WTC11 (cell line): ENCODE data around the gene PLPPR3. TPM values are rescaled to one million over a fixed set of nuclear protein-coding genes. Genes with fewer than 3 reads are reported as not detected.

Experiments
- ATAC-seq: fragments of 200-7000 bp; cut with Tn5 transposase; 2 replicates; pipeline ENCODE4 v1.10.0; 2021; ENCODE audit warnings: mild to moderate bottlenecking, moderate library complexity
- CTCF ChIA-PET: fragments of 300-600 bp; sonication (Branson Sonifier 250); formaldehyde crosslinking; loops from one replicate; lab custom pipeline; 2021; ENCODE audit warnings: antibody characterized with exemption; lab: Charles Lee
- POLR2A ChIA-PET: fragments of 350-600 bp; sonication (Branson Sonifier 250); formaldehyde crosslinking; loops from one replicate; lab custom pipeline; 2021; ENCODE audit warnings: antibody characterized with exemption; lab: Charles Lee
- DNase-seq: peaks from one replicate; pipeline ENCODE4 v3.0.0; 2021; ENCODE audit warnings: low spot score
- H3K27ac Mint-ChIP-seq: 2 replicates; pipeline ENCODE4 v1.8.0; 2021; ENCODE audit warnings: mixed read lengths
- H3K27me3 Mint-ChIP-seq: 2 replicates; pipeline ENCODE4 v1.8.0; 2021; ENCODE audit warnings: low read depth, mild to moderate bottlenecking, moderate library complexity, mixed read lengths
- H3K36me3 Mint-ChIP-seq: 2 replicates; pipeline ENCODE4 v1.8.0; 2021; ENCODE audit warnings: mixed read lengths
- H3K4me1 Mint-ChIP-seq: 2 replicates; pipeline ENCODE4 v1.8.0; 2022; ENCODE audit warnings: mixed read lengths
- H3K4me3 Mint-ChIP-seq: 2 replicates; pipeline ENCODE4 v1.8.0; 2021; ENCODE audit warnings: mild to moderate bottlenecking, moderate library complexity, mixed read lengths
- H3K9me3 Mint-ChIP-seq: 2 replicates; pipeline ENCODE4 v1.8.0; 2021; ENCODE audit warnings: mixed read lengths
- GTF2I ChIP-seq: fragments of 250-450 bp; sonication (Bioruptor Pico); conservative IDR thresholded peaks from 2 replicates; pipeline ENCODE4 v1.4.0; 2021; ENCODE audit warnings: mild to moderate bottlenecking
- HMGA2 ChIP-seq: fragments of 250-450 bp; sonication (Bioruptor Pico); IDR thresholded peaks from 2 replicates; pipeline ENCODE4 v1.4.0; 2021; ENCODE audit warnings: mild to moderate bottlenecking, moderate library complexity
- KAT7 ChIP-seq: sonication (generic); formaldehyde crosslinking; IDR thresholded peaks from 2 replicates; pipeline ENCODE4 v1.8.1; 2023; ENCODE audit warnings: missing genetic modification reagents, mild to moderate bottlenecking, borderline replicate concordance
- NFYB ChIP-seq: sonication (generic); formaldehyde crosslinking; conservative IDR thresholded peaks from 2 replicates; pipeline ENCODE4 v1.8.0; 2022; ENCODE audit warnings: low read depth, missing genetic modification reagents
- PRRX2 ChIP-seq: fragments of 250-450 bp; sonication (Bioruptor Pico); IDR thresholded peaks from 2 replicates; pipeline ENCODE4 v1.8.0; 2021; ENCODE audit warnings: mild to moderate bottlenecking
- SMAD4 ChIP-seq: sonication (generic); formaldehyde crosslinking; IDR thresholded peaks from 2 replicates; pipeline ENCODE4 v1.8.0; 2022; ENCODE audit warnings: mild to moderate bottlenecking, missing genetic modification reagents
- TEAD4 ChIP-seq: sonication (generic); formaldehyde crosslinking; IDR thresholded peaks from 2 replicates; pipeline ENCODE4 v1.8.0; 2022; ENCODE audit warnings: mild to moderate bottlenecking, missing genetic modification reagents
- TP53 ChIP-seq: sonication (generic); formaldehyde crosslinking; IDR thresholded peaks from 2 replicates; pipeline ENCODE4 v1.8.1; 2023; ENCODE audit warnings: mild to moderate bottlenecking, missing genetic modification reagents
- ZNF232 ChIP-seq: sonication (generic); formaldehyde crosslinking; IDR thresholded peaks from 2 replicates; pipeline ENCODE4 v1.8.0; 2022; ENCODE audit warnings: mild to moderate bottlenecking, missing genetic modification reagents
- ZNF396 ChIP-seq: fragments of 250-450 bp; sonication (Bioruptor Pico); IDR thresholded peaks from 2 replicates; pipeline ENCODE4 v1.8.0; 2021; ENCODE audit warnings: mild to moderate bottlenecking, moderate library complexity, borderline replicate concordance
- ZNF423 ChIP-seq: fragments of 250-450 bp; sonication (Bioruptor Pico); IDR thresholded peaks from 2 replicates; pipeline ENCODE4 v2.1.2; 2022; ENCODE audit warnings: mild to moderate bottlenecking, moderate library complexity
- total RNA-seq: library from RNA; stranded (reverse); gene quantifications from 3 replicates; pipeline ENCODE4 v1.2.3, GENCODE V29; 2021
- TF ChIP-seq, protein P1 (sequence below): sonication (generic); formaldehyde crosslinking; IDR thresholded peaks from 2 replicates; pipeline ENCODE4 v1.8.1; 2023; ENCODE audit warnings: mild to moderate bottlenecking, missing genetic modification reagents, moderate library complexity
- TF ChIP-seq, protein P2 (sequence below): sonication (generic); formaldehyde crosslinking; IDR thresholded peaks from 2 replicates; pipeline ENCODE4 v1.8.1; 2022; ENCODE audit warnings: mild to moderate bottlenecking, missing genetic modification reagents, moderate library complexity, borderline replicate concordance
- TF ChIP-seq, protein P3 (sequence below): fragments of 250-450 bp; sonication (Bioruptor Pico); IDR thresholded peaks from 2 replicates; pipeline ENCODE4 v1.9.0; 2021; ENCODE audit warnings: moderate library complexity, mild to moderate bottlenecking, inconsistent platforms, borderline replicate concordance
- TF ChIP-seq, protein P4 (sequence below): sonication (generic); formaldehyde crosslinking; IDR thresholded peaks from 2 replicates; pipeline ENCODE4 v1.8.1; 2022; ENCODE audit warnings: missing genetic modification reagents, borderline replicate concordance
- TF ChIP-seq, protein P5 (sequence below): fragments of 250-450 bp; sonication (Bioruptor Pico); IDR thresholded peaks from 2 replicates; pipeline ENCODE4 v1.9.0; 2021; ENCODE audit warnings: mild to moderate bottlenecking
- TF ChIP-seq, protein P6 (sequence below): sonication (generic); formaldehyde crosslinking; IDR thresholded peaks from 2 replicates; pipeline ENCODE4 v1.8.1; 2022; ENCODE audit warnings: low read depth, missing genetic modification reagents, borderline replicate concordance
- TF ChIP-seq, protein P7 (sequence below): sonication (generic); formaldehyde crosslinking; IDR thresholded peaks from 2 replicates; pipeline ENCODE4 v1.8.1; 2023; ENCODE audit warnings: mild to moderate bottlenecking, moderate library complexity, missing genetic modification reagents
- TF ChIP-seq, protein P8 (sequence below): fragments of 250-450 bp; sonication (Bioruptor Pico); IDR thresholded peaks from 2 replicates; pipeline ENCODE4 v1.9.0; 2021; ENCODE audit warnings: mild to moderate bottlenecking
- TF ChIP-seq, protein P9 (sequence below): sonication (generic); formaldehyde crosslinking; IDR thresholded peaks from 2 replicates; pipeline ENCODE4 v1.8.1; 2023; ENCODE audit warnings: mild to moderate bottlenecking, missing genetic modification reagents

The PLPPR3 gene
- total RNA-seq, 1 experiment from 2014 or later, result 60.6 TPM

DNA sequence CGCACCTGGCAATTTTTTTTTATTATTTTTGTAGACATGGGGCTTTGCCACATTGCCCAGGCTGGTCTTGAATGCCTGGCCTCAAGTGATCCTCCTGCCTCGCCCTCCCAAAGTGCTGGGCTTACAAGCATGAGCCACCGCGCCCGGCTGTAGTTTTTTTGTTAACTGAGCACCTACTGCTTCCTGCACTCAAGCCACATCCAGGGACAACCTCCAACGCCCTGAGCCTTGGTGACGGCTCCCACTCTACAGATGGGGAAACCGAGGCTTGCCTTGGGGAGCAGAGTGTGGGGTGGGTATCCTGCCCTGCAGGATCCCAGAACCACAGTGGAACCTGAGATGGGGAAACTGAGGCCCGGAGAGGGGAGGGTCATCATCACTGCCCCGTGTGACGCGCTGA lies 33.4 kb upstream of the PLPPR3 start:
- no peak for DNase-seq
- Mint-ChIP-seq H3K27ac (no peak overlapping the region), H3K27me3 (peaks cover 26% of the 10 kb centered on the region), H3K4me3 (no peak overlapping the region), H3K4me1 (no peaks in the 10 kb centered on the region), H3K9me3 (no peaks in the 10 kb centered on the region), H3K36me3 (no peaks in the 10 kb centered on the region)
- TF ChIP-seq, protein P1, sequence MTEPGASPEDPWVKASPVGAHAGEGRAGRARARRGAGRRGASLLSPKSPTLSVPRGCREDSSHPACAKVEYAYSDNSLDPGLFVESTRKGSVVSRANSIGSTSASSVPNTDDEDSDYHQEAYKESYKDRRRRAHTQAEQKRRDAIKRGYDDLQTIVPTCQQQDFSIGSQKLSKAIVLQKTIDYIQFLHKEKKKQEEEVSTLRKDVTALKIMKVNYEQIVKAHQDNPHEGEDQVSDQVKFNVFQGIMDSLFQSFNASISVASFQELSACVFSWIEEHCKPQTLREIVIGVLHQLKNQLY (CRISPR knock-in tag), result no peak
- TF ChIP-seq, protein P2, sequence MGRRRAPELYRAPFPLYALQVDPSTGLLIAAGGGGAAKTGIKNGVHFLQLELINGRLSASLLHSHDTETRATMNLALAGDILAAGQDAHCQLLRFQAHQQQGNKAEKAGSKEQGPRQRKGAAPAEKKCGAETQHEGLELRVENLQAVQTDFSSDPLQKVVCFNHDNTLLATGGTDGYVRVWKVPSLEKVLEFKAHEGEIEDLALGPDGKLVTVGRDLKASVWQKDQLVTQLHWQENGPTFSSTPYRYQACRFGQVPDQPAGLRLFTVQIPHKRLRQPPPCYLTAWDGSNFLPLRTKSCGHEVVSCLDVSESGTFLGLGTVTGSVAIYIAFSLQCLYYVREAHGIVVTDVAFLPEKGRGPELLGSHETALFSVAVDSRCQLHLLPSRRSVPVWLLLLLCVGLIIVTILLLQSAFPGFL, result no peak
- TF ChIP-seq GTF2I (CRISPR knock-in tag) (no peak), ZNF396 (CRISPR knock-in tag) (no peak), PRRX2 (CRISPR knock-in tag) (no peak), NFYB (CRISPR knock-in tag) (no peak), SMAD4 (CRISPR knock-in tag) (no peak), HMGA2 (CRISPR knock-in tag) (no peak), ZNF423 (CRISPR knock-in tag) (no peak), TP53 (no peak), TEAD4 (no peak), KAT7 (CRISPR knock-in tag) (no peak), ZNF232 (CRISPR knock-in tag) (no peak)
- TF ChIP-seq, protein P3, sequence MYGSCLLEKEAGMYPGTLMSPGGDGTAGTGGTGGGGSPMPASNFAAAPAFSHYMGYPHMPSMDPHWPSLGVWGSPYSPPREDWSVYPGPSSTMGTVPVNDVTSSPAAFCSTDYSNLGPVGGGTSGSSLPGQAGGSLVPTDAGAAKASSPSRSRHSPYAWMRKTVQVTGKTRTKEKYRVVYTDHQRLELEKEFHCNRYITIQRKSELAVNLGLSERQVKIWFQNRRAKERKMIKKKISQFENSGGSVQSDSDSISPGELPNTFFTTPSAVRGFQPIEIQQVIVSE, result no peak
- TF ChIP-seq, protein P4, sequence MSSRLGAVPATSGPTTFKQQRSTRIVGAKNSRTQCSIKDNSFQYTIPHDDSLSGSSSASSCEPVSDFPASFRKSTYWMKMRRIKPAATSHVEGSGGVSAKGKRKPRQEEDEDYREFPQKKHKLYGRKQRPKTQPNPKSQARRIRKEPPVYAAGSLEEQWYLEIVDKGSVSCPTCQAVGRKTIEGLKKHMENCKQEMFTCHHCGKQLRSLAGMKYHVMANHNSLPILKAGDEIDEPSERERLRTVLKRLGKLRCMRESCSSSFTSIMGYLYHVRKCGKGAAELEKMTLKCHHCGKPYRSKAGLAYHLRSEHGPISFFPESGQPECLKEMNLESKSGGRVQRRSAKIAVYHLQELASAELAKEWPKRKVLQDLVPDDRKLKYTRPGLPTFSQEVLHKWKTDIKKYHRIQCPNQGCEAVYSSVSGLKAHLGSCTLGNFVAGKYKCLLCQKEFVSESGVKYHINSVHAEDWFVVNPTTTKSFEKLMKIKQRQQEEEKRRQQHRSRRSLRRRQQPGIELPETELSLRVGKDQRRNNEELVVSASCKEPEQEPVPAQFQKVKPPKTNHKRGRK (CRISPR knock-in tag), result no peak
- TF ChIP-seq, protein P5, sequence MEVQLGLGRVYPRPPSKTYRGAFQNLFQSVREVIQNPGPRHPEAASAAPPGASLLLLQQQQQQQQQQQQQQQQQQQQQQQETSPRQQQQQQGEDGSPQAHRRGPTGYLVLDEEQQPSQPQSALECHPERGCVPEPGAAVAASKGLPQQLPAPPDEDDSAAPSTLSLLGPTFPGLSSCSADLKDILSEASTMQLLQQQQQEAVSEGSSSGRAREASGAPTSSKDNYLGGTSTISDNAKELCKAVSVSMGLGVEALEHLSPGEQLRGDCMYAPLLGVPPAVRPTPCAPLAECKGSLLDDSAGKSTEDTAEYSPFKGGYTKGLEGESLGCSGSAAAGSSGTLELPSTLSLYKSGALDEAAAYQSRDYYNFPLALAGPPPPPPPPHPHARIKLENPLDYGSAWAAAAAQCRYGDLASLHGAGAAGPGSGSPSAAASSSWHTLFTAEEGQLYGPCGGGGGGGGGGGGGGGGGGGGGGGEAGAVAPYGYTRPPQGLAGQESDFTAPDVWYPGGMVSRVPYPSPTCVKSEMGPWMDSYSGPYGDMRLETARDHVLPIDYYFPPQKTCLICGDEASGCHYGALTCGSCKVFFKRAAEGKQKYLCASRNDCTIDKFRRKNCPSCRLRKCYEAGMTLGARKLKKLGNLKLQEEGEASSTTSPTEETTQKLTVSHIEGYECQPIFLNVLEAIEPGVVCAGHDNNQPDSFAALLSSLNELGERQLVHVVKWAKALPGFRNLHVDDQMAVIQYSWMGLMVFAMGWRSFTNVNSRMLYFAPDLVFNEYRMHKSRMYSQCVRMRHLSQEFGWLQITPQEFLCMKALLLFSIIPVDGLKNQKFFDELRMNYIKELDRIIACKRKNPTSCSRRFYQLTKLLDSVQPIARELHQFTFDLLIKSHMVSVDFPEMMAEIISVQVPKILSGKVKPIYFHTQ (CRISPR knock-in tag), result no peak
- TF ChIP-seq, protein P6, sequence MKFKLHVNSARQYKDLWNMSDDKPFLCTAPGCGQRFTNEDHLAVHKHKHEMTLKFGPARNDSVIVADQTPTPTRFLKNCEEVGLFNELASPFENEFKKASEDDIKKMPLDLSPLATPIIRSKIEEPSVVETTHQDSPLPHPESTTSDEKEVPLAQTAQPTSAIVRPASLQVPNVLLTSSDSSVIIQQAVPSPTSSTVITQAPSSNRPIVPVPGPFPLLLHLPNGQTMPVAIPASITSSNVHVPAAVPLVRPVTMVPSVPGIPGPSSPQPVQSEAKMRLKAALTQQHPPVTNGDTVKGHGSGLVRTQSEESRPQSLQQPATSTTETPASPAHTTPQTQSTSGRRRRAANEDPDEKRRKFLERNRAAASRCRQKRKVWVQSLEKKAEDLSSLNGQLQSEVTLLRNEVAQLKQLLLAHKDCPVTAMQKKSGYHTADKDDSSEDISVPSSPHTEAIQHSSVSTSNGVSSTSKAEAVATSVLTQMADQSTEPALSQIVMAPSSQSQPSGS (CRISPR knock-in tag), result no peak
- TF ChIP-seq, protein P7, sequence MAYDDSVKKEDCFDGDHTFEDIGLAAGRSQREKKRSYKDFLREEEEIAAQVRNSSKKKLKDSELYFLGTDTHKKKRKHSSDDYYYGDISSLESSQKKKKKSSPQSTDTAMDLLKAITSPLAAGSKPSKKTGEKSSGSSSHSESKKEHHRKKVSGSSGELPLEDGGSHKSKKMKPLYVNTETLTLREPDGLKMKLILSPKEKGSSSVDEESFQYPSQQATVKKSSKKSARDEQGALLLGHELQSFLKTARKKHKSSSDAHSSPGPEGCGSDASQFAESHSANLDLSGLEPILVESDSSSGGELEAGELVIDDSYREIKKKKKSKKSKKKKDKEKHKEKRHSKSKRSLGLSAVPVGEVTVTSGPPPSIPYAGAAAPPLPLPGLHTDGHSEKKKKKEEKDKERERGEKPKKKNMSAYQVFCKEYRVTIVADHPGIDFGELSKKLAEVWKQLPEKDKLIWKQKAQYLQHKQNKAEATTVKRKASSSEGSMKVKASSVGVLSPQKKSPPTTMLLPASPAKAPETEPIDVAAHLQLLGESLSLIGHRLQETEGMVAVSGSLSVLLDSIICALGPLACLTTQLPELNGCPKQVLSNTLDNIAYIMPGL (CRISPR knock-in tag), result no peak
- TF ChIP-seq, protein P8, sequence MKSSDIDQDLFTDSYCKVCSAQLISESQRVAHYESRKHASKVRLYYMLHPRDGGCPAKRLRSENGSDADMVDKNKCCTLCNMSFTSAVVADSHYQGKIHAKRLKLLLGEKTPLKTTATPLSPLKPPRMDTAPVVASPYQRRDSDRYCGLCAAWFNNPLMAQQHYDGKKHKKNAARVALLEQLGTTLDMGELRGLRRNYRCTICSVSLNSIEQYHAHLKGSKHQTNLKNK, result no peak
- TF ChIP-seq, protein P9, sequence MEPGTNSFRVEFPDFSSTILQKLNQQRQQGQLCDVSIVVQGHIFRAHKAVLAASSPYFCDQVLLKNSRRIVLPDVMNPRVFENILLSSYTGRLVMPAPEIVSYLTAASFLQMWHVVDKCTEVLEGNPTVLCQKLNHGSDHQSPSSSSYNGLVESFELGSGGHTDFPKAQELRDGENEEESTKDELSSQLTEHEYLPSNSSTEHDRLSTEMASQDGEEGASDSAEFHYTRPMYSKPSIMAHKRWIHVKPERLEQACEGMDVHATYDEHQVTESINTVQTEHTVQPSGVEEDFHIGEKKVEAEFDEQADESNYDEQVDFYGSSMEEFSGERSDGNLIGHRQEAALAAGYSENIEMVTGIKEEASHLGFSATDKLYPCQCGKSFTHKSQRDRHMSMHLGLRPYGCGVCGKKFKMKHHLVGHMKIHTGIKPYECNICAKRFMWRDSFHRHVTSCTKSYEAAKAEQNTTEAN (CRISPR knock-in tag), result no peak
- ChIA-PET CTCF (interaction anchor here (1.0 to 3.0 kb wide), 3 partner anchors 18 to 129 kb away, joined by 3 to 13 read pairs (median 5); partner anchors contain the start of gene WDR18), POLR2A (no interaction called here)
- no peak for ATAC-seq
